Effector memory CD4-positive, alpha-beta T cell (primary cell): ENCODE results near the gene SPECC1L.
"Not testable (repeated sequence)": the region's sequence is repeated elsewhere in the genome, so short reads cannot be mapped to it uniquely, and the experiment has no call there.

Source experiments
- DNase-seq, 3 donors: peaks; one replicate each; pipeline ENCODE4 v3.0.0-alpha.2; 2020
- H3K27ac ChIP-seq: 2 replicates; pipeline ENCODE4 v1.7.0; 2013; ENCODE audit warnings: mild to moderate bottlenecking, low read length, moderate library complexity; ENCODE audit not compliant: insufficient read depth, poor library complexity, severe bottlenecking
- H3K27me3 ChIP-seq: replicated peaks from 2 replicates; pipeline ENCODE4 v1.7.0; 2013; ENCODE audit warnings: mild to moderate bottlenecking, low read length; ENCODE audit not compliant: insufficient read depth, control insufficient read depth, poor library complexity, severe bottlenecking
- H3K36me3 ChIP-seq: 2 replicates; pipeline ENCODE4 v1.7.0; 2013; ENCODE audit warnings: mild to moderate bottlenecking, low read length, moderate library complexity; ENCODE audit not compliant: control insufficient read depth, insufficient read depth
- H3K4me1 ChIP-seq: 2 replicates; pipeline ENCODE4 v1.7.0; 2013; ENCODE audit warnings: low read length, mild to moderate bottlenecking; ENCODE audit not compliant: control insufficient read depth, insufficient read depth, poor library complexity, severe bottlenecking
- H3K4me3 ChIP-seq: 2 replicates; pipeline ENCODE4 v1.7.0; 2013; ENCODE audit warnings: low read length, low read depth, mild to moderate bottlenecking; ENCODE audit not compliant: insufficient read depth, poor library complexity, severe bottlenecking
- H3K9me3 ChIP-seq: 2 replicates; pipeline ENCODE4 v1.7.0; 2013; ENCODE audit warnings: mild to moderate bottlenecking, low read length, moderate library complexity; ENCODE audit not compliant: control insufficient read depth

The SPECC1L gene

DNA sequence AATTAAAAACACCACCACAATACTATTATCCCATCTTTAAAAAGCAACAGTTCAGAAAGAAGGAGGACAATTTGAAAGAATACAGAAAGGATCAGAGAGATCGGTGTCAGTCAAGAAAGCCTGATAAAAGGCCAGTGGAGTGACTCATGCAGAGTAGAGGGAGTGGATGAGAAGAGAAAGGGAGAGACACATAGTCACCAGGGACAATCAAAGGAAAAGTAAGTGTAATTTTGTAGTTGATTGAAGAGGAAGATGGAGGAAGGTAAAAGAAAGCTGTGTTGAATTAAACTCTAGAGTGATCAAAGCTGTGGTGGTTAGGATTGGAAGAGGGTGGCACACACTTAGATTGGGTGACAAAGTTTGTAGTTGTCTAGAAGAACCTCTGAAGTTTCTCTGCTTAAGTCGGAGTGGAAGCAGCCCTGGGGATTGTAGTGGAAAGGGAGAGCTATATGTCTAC, 14.1 kb downstream of the SPECC1L start:
- H3K27me3 ChIP-seq: no peaks in the 10 kb centered on the region
- no peaks in the 10 kb centered on the region for H3K9me3 ChIP-seq
- H3K27ac ChIP-seq: no peak overlapping the region
- peaks cover 12% of the 10 kb centered on the region for H3K4me1 ChIP-seq
- no peaks in the 10 kb centered on the region for H3K36me3 ChIP-seq
- no peak overlapping the region for H3K4me3 ChIP-seq
- DNase-seq: no peak

DNA sequence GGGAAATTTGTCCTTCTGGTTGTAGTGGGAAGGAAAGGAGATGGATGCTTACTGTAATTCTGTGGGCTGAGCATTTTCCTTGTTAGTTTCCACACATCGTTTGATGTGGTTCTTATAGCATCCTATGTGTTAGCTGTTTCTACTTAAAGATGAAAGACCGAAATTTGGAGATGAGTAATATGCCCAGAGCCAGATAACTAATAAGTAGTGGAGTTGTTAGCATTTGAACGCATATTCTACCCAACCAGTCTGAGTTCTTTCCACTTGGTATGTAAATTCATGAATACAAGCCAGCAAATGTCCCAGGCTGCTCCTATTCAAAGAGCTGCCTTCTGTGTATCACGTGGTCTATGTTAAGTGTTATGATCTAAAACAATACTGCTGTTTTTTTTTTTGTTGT, 14.6 kb downstream of the SPECC1L start:
- no peak for DNase-seq
- Histone ChIP-seq H3K4me1 (peaks cover 12% of the 10 kb centered on the region), H3K36me3 (no peaks in the 10 kb centered on the region), H3K9me3 (no peaks in the 10 kb centered on the region), H3K27me3 (no peaks in the 10 kb centered on the region), H3K27ac (no peak overlapping the region), H3K4me3 (no peak overlapping the region)

DNA sequence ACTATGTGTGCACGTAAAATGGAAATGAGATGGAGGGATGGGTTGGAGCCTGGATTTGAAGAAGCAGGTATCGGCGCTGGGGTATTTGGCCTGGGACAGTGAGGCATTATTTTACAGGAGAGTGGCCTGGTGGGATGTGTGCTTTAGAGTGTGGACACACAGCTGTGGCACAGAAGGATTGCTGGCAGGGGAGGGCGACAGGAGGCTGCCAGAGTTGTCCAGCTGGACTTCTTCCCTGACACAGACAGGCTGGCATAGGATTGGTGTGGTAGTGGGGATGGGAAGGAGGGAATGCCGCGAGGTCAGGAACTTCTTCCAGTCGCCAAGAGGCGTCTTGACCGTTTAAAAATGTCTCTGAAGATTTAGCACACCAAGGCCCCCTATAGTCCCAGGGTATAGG, 16.6 kb downstream of the SPECC1L start:
- peaks cover 12% of the 10 kb centered on the region for H3K4me1 ChIP-seq
- not testable (repeated sequence) for H3K9me3 ChIP-seq, H3K36me3 ChIP-seq, H3K27ac ChIP-seq, H3K27me3 ChIP-seq, H3K4me3 ChIP-seq, DNase-seq

DNA sequence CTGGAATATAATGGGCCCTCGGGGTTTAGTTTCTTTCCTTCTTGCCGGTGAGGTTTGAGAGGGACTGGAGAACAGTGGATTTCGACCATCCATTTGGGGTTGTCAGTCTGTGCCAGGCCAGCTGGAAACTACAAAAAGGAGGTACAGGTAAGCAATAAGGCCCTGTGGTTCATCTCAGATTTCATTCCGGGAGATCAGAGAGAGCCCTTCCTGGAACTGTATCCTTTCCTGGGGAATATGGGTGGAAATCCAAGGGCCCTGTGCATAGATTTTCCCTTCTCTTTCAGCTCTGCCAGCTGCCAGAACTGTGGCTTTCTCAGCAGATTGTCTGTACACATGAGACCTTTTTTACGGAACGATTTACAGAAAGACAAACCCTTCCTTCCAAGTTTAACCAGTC, 17.2 kb downstream of the SPECC1L start:
- not testable (repeated sequence) for DNase-seq, H3K36me3 ChIP-seq, H3K4me3 ChIP-seq, H3K27me3 ChIP-seq, H3K9me3 ChIP-seq, H3K27ac ChIP-seq
- H3K4me1 ChIP-seq: peaks cover 12% of the 10 kb centered on the region

DNA sequence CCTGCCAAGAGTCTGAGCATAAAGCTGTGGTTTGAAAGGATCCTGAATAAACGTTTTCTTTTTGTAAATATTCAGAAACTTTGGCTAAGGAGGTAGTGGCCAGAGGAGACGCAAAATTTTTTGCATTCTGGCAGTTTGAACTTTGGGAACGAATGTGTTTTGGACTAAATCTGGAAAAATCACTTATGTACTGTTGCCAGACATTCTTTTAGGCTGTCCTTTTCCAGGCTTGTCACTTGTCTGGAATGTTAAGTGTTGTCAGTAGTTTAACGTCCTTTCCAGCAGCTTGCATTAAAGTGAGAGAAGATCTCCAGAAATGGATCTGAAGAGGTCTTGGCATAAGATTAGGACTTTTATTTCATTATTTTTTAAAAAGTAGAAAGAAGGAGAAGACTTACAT, 18.5 kb downstream of the SPECC1L start:
- no peak for DNase-seq
- Histone ChIP-seq H3K27ac (no peak overlapping the region), H3K27me3 (no peaks in the 10 kb centered on the region), H3K9me3 (no peaks in the 10 kb centered on the region), H3K36me3 (no peaks in the 10 kb centered on the region), H3K4me1 (peaks cover 12% of the 10 kb centered on the region), H3K4me3 (no peak overlapping the region)

DNA sequence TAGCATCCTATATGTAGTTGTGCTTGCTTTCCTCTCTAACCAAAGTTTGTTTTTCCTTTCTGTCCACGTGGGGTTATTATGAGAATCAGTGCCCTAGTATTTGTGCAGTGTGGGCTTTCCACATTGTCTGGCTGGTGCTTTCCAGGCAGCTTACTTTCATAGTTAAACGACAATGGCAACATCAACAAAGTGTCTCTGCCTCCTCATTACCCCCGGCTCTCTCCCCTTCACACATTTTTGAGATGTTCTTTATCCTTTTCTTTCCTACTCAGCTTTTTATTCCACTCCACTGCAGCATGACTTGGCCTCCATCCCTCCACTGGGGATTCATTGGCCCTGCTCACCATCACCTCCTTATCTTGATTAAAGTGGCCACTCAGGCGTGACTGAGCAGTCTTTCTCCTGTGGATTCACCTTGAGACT, 19.1 kb downstream of the SPECC1L start:
- H3K4me3 ChIP-seq: no peak overlapping the region
- no peak for DNase-seq
- no peaks in the 10 kb centered on the region for H3K36me3 ChIP-seq
- no peak overlapping the region for H3K27ac ChIP-seq
- H3K27me3 ChIP-seq: no peaks in the 10 kb centered on the region
- peaks cover 10% of the 10 kb centered on the region for H3K4me1 ChIP-seq
- H3K9me3 ChIP-seq: no peaks in the 10 kb centered on the region

DNA sequence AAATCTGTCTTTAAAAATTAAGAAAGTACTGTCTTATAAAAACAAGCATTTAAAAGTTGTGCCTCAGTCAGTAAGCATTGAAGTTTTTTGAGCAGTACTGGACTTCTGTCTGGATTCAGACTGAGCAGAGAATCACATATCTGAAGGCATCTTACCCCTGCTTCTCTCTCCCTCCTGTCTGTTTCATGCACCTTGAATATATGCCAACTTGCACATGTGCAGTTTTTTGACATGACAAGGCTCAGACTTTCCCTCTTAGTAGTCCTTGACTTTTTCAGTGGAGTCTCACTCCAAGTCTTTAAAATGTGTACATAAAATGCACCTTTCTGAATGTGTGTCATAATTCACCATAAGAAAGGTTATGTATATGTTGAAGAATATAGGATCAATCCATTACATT, 19.8 kb downstream of the SPECC1L start:
- H3K27ac ChIP-seq: no peak overlapping the region
- no peak overlapping the region for H3K4me3 ChIP-seq
- H3K4me1 ChIP-seq: peaks cover 3% of the 10 kb centered on the region
- DNase-seq: no peak
- no peaks in the 10 kb centered on the region for H3K36me3 ChIP-seq
- H3K9me3 ChIP-seq: no peaks in the 10 kb centered on the region
- H3K27me3 ChIP-seq: no peaks in the 10 kb centered on the region

DNA sequence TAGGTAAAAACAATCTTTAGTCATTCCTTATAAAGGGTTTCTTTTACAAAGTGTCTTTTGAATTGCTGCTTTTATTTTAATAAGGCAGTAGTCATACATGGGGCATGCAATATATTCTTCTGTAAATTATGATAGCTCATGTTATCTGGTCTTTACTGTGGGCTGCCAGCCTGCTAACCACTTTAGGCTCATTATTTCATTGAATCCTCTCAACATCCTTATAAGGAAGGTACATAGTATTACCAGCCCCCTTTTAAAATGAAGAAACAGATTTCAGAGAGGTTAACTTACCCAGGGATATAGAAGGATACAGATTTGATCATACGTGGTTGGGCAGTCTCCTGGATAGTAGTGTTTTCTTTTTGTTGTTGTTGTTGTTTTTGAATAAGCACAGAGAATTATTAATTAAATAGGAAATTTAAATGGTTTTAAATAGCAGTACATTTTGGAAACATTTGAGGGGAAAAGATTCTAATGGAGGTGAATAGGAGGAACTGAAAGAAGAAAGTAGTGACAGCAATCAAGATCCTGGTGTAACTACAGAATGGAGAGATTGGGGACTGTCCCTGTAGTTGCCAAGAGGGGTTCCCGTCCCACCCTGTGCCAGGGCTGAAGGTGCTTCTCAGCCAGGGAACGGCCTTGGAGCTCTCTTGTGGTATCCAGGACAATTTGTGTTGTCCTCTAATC, 21.0 kb downstream of the SPECC1L start:
- Histone ChIP-seq H3K27ac (no peak overlapping the region), H3K4me1 (peaks cover 3% of the 10 kb centered on the region), H3K9me3 (no peaks in the 10 kb centered on the region), H3K4me3 (no peak overlapping the region), H3K27me3 (no peaks in the 10 kb centered on the region), H3K36me3 (no peaks in the 10 kb centered on the region)
- DNase-seq: no peak

DNA sequence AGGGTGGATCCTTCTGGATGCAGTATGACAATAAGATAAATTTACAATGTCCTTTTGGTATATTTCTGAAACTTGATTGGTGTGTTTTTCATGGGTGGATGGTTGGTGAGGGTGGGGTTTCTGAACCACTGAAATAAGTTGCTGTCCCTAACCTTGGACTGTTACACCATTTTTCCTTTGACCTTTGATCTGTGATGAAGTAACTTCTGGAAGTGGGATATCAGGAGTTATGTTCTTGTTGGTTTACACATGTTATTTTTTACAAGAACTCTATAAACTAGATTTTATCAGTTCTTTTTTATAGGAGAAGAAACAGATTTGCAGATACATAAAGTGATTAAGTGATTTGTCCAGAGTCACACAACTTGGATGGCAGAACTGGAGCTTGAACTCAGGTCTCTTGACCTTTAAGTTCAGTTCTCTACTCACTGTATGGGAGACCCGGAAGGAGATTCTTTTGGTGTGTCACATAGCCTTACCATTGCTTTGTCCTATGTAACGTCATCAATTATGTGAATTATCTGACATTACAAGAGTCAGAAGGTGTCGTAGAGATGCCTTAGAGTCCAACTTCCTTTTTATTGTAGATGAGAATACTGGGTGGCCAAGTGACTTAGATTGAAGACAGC, 21.7 kb downstream of the SPECC1L start:
- H3K36me3 ChIP-seq, H3K27me3 ChIP-seq: not testable (repeated sequence)

DNA sequence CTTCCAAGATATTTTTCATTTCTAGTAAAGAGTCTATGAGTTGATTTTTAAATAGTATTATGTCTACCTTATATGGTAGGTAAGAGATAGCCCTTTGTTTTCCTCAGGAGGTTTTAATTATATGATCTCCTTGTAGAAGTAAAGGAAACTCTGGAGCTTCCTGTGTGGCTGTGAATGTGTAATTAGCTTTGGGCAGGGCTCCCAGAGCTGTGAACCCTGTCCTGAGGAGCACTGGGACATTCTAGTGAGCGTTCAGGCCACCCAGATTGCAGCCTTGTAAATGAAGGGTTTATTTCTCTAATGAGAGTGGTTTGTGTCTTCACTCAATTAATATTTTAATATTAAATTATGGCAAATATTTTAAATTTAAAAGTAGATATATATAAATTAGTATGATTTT, 24.3 kb downstream of the SPECC1L start:
- not testable (repeated sequence) for H3K9me3 ChIP-seq, DNase-seq, H3K4me1 ChIP-seq

More for the DNA sequence above, 21.7 kb downstream of the SPECC1L start:
- DNase-seq, H3K4me1 ChIP-seq, H3K27ac ChIP-seq, H3K4me3 ChIP-seq, H3K9me3 ChIP-seq: not testable (repeated sequence)

More for the DNA sequence above, 24.3 kb downstream of the SPECC1L start:
- not testable (repeated sequence) for H3K27ac ChIP-seq, H3K4me3 ChIP-seq, H3K27me3 ChIP-seq, H3K36me3 ChIP-seq
